Omental fat pad (tissue), 4 donors: ENCODE measurements around the gene ARHGAP12. TPM values are rescaled to one million over a fixed set of nuclear protein-coding genes. Genes with fewer than 3 reads are reported as not detected.
A peak's percentile ranks its signal among the peaks of the same experiment; 100 is the strongest.
"Not testable (repeated sequence)": the region's sequence is repeated elsewhere in the genome, so short reads cannot be mapped to it uniquely, and the experiment has no call there.

ENCODE experiments used
- ATAC-seq: fragments of 150-250 bp; one replicate; pipeline ENCODE4 v1.9.1; 2016; ENCODE audit warnings: mild to moderate bottlenecking, moderate library complexity; ENCODE audit not compliant: low FRiP score
- DNase-seq: peaks from one replicate; pipeline ENCODE4 v3.0.0-alpha.2; 2019; ENCODE audit warnings: low spot score
- total RNA-seq, 4 donors: library from RNA; depleted of rRNA; stranded (reverse); fragments of >200 nt; gene quantifications; one replicate each; pipeline ENCODE4 v1.1.0, GENCODE V29; 2016
- TF ChIP-seq, protein P1 (sequence below), 3 donors: fragments of 450-650 bp; IDR thresholded peaks; one replicate each; pipeline ENCODE4 v1.5.1; 2016 to 2017; ENCODE audit warnings: antibody characterized with exemption in 3 of 3, mild to moderate bottlenecking in 3 of 3, moderate library complexity in 2 of 3

Gene ARHGAP12
- total RNA-seq, 4 donors from 2014 or later: 20.4 to 47.4 (median 33.1) TPM

DNA sequence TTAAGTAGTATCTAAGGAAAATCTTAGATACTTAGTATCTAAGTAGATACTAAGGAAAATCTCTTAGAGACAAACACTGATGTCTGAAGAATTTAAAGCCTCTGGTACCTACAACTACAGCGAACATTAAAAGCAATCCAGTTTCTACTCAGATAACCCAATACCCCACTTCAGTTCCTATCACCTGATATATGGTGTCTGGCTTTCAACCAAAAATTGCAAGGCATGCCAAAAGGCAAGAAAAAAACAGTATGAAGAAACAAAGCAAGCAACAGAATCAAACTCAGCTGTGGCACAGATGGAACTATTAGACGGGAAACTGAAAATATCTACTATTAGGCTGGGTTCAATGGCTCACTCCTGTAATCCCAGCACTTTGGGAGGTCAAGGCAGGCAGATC, 31.1 kb downstream of the ARHGAP12 start:
- TF ChIP-seq, protein P1, sequence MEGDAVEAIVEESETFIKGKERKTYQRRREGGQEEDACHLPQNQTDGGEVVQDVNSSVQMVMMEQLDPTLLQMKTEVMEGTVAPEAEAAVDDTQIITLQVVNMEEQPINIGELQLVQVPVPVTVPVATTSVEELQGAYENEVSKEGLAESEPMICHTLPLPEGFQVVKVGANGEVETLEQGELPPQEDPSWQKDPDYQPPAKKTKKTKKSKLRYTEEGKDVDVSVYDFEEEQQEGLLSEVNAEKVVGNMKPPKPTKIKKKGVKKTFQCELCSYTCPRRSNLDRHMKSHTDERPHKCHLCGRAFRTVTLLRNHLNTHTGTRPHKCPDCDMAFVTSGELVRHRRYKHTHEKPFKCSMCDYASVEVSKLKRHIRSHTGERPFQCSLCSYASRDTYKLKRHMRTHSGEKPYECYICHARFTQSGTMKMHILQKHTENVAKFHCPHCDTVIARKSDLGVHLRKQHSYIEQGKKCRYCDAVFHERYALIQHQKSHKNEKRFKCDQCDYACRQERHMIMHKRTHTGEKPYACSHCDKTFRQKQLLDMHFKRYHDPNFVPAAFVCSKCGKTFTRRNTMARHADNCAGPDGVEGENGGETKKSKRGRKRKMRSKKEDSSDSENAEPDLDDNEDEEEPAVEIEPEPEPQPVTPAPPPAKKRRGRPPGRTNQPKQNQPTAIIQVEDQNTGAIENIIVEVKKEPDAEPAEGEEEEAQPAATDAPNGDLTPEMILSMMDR (IDR thresholded peaks at IDR 0.05): no peak
- peak; percentile 45 for ATAC-seq
- DNase-seq: no peak

DNA sequence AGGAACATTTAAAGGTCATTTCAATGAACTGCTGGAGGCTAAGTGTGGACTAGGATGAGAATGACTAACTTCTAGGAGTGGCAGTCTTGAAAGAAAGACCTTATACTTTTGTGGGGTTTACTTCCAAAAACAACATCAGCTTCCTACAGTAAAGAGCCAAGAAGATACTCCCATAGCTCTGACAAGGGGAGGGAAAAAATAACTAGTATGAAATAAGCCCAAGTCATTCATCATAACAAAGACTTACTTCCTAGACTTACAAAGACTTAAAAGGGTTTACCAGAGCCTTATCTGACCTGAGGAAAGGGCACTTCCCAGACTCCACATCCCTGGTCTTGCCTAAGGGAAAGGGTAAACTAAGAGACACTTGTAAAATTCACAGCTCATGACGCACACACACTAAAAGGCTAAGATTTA, 31.7 kb downstream of the ARHGAP12 start:
- ATAC-seq: peak; percentile 97
- DNase-seq: no peak
- TF ChIP-seq, protein P1 (IDR thresholded peaks at IDR 0.05): no peak

GRCh38 chr10:31895722-31896121, 32.9 kb downstream of the ARHGAP12 start:
- not testable (repeated sequence) for DNase-seq, ATAC-seq

DNA sequence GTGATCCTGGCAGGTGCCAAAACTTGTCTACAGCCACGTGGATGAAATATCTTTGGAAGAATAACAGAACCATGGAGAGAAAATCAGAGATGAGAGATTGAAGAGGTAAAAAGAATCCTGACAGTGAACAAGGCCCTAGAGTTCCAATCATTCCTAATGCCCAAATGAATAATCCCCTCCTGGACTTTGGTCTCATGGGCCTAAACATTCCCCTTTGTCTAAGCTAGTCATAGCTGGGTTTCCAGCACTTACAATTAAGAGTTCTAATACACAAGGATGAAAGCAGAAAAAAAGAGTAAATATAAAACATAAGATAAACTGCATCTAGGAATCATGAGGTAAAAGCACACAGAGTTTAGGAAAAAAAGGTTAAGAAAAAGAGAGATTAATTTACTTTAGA, 40.2 kb downstream of the ARHGAP12 start:
- TF ChIP-seq, protein P1 (IDR thresholded peaks at IDR 0.05): no peak
- no peak for ATAC-seq
- DNase-seq: no peak

GRCh38 chr10:31887850-31888249, 40.8 kb downstream of the ARHGAP12 start:
- DNase-seq: no peak
- TF ChIP-seq, protein P1 (IDR thresholded peaks at IDR 0.05): no peak
- no peak for ATAC-seq

- DNase-seq (no peak), ATAC-seq (no peak)
- TF ChIP-seq, protein P1 (IDR thresholded peaks at IDR 0.05): no peak
These were observed 41.7 kb downstream of the ARHGAP12 start for GRCh38 chr10:31886885-31887284.

DNA sequence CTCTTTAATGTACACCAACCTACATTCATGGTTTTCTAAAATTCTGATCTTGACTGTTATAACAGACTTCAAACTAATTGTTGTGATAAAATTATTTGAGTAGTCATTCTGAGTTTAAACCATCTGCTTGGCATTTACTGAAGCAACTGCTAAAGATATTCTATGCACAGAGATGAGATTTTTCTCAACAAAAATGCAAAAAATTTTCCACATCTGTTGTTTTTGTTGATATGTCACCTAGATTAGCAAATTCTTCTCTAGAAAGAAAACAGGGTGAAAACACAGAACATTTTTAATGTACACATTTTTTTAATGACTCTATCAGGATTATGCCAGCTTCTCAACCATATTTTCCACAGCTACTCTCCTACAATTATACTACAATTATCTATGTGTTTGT, 42.7 kb downstream of the ARHGAP12 start:
- TF ChIP-seq, protein P1 (IDR thresholded peaks at IDR 0.05): no peak
- DNase-seq: no peak
- ATAC-seq: no peak

- DNase-seq (no peak), ATAC-seq (no peak)
- TF ChIP-seq, protein P1 (IDR thresholded peaks at IDR 0.05): no peak
These were observed 44.2 kb downstream of the ARHGAP12 start for GRCh38 chr10:31884386-31884785.
